HG03175 (cell line): ENCODE results near the gene REST.

Experiments used
- ATAC-seq: cut with Tn5 transposase; IDR thresholded peaks from one replicate; pipeline ENCODE4 v1.9.1; 2021; ENCODE audit warnings: mild to moderate bottlenecking, moderate library complexity; ENCODE audit not compliant: unreplicated experiment

REST gene

GRCh38 chr4:56976837-56977320 lies 69.2 kb downstream of the REST start:
- peak; percentile 30 for ATAC-seq

GRCh38 chr4:56977321-56978012 lies 69.8 kb downstream of the REST start, which contains the start of gene NOA1:
Gene NOA1, minus strand, starts transcription at chr4:56977606. Its CDS starts 21 bp downstream, at chr4:56977585.
- ATAC-seq, result peak; percentile 81

- peak; percentile 43 for ATAC-seq
These were observed 71.1 kb downstream of the REST start, which contains the start of gene POLR2B for GRCh38 chr4:56978750-56979303. Gene POLR2B, plus strand, starts transcription at chr4:56978896. Its CDS starts 90 bp downstream, at chr4:56978986.

- no peak for ATAC-seq
These were observed 71.8 kb downstream of the REST start for GRCh38 chr4:56979421-56980072.

- no peak for ATAC-seq
These were observed 74.1 kb downstream of the REST start for GRCh38 chr4:56981795-56982201.

- no peak for ATAC-seq
These were observed 78.5 kb downstream of the REST start for GRCh38 chr4:56986192-56986591.

GRCh38 chr4:56986952-56987351 lies 79.3 kb downstream of the REST start:
- no peak for ATAC-seq

GRCh38 chr4:56990109-56990905 lies 82.6 kb downstream of the REST start:
- no peak for ATAC-seq

- ATAC-seq, result no peak
These were observed 87.8 kb downstream of the REST start for GRCh38 chr4:56995525-56995924.

GRCh38 chr4:56999751-57000150 lies 92.1 kb downstream of the REST start:
- ATAC-seq, result no peak

- no peak for ATAC-seq
These were observed 105.9 kb downstream of the REST start for GRCh38 chr4:57013543-57014120.
